Coronary artery (tissue), 2 donors: Measurements from ENCODE around the gene CPLX1.
"Not testable (repeated sequence)": the region's sequence is repeated elsewhere in the genome, so short reads cannot be mapped to it uniquely, and the experiment has no call there.

Experiments
- DNase-seq: peaks from one replicate; pipeline ENCODE4 v3.0.0-alpha.2; 2017; ENCODE audit warnings: low spot score
- H3K27ac ChIP-seq, 2 donors: fragments of 200-600 bp; sonication (generic); one replicate each; pipeline ENCODE4 v1.5.1; 2016 to 2019
- H3K4me3 ChIP-seq: fragments of 200-600 bp; sonication (generic); 2 replicates; pipeline ENCODE4 v1.5.1; 2016; ENCODE audit warnings: mild to moderate bottlenecking, moderate library complexity
- CTCF ChIP-seq: fragments of 200-600 bp; sonication (generic); IDR thresholded peaks from one replicate; pipeline ENCODE4 v1.5.1; 2019; ENCODE audit warnings: antibody characterized with exemption

The CPLX1 gene

GRCh38 chr4:818106-818921 lies 7.6 kb downstream of the CPLX1 start:
- no peak for DNase-seq
- no peak overlapping the region for H3K4me3 ChIP-seq
- no peak overlapping the region for H3K27ac ChIP-seq
- no peak for TF ChIP-seq CTCF

GRCh38 chr4:815464-816146 lies 10.3 kb downstream of the CPLX1 start:
- DNase-seq: no peak
- Histone ChIP-seq H3K4me3 (no peak overlapping the region), H3K27ac (no peak overlapping the region)
- TF ChIP-seq CTCF: no peak

- TF ChIP-seq CTCF: no peak
- DNase-seq: no peak
- Histone ChIP-seq H3K4me3 (no peak overlapping the region), H3K27ac (no peak overlapping the region)
These were observed 11.5 kb downstream of the CPLX1 start for GRCh38 chr4:814312-814850.

GRCh38 chr4:813900-814299 lies 12.0 kb downstream of the CPLX1 start:
- Histone ChIP-seq H3K27ac (no peak overlapping the region), H3K4me3 (no peak overlapping the region)
- no peak for DNase-seq
- TF ChIP-seq CTCF: no peak

GRCh38 chr4:808860-809570 lies 16.9 kb downstream of the CPLX1 start:
- H3K27ac ChIP-seq: no peak overlapping the region
- H3K4me3 ChIP-seq: no peak overlapping the region
- TF ChIP-seq CTCF: no peak
- no peak for DNase-seq

GRCh38 chr4:807792-808191 lies 18.1 kb downstream of the CPLX1 start:
- TF ChIP-seq CTCF: no peak
- Histone ChIP-seq H3K4me3 (no peak overlapping the region), H3K27ac (no peak overlapping the region)
- DNase-seq: no peak

- not testable (repeated sequence) for H3K27ac ChIP-seq, H3K4me3 ChIP-seq, DNase-seq
These were observed 18.9 kb downstream of the CPLX1 start for GRCh38 chr4:806979-807378.
